NCI-H1436 (cell line): Measurements from ENCODE around the gene P2RY11.

Experiments used
- DNase-seq: peaks from one replicate; lab custom pipeline; 2025; lab: John Stamatoyannopoulos, UW

P2RY11 gene

GRCh38 chr19:10093295-10094186 is 18.0 kb upstream of the P2RY11 start:
- DNase-seq, result no peak

GRCh38 chr19:10095622-10095947 is 15.9 kb upstream of the P2RY11 start:
- DNase-seq, result no peak

GRCh38 chr19:10095948-10096614 is 15.4 kb upstream of the P2RY11 start:
- peak; percentile 82 for DNase-seq

GRCh38 chr19:10096615-10096963 is 14.9 kb upstream of the P2RY11 start:
- no peak for DNase-seq

GRCh38 chr19:10100163-10100785 is 11.2 kb upstream of the P2RY11 start:
- DNase-seq, result no peak

- no peak for DNase-seq
Observed at GRCh38 chr19:10102787-10103236, 8.7 kb upstream of the P2RY11 start.

- no peak for DNase-seq
Observed at GRCh38 chr19:10104130-10104513, 7.4 kb upstream of the P2RY11 start.

GRCh38 chr19:10104665-10105508 is 6.6 kb upstream of the P2RY11 start:
- no peak for DNase-seq

- DNase-seq, result no peak
Observed at GRCh38 chr19:10105509-10106099, 5.9 kb upstream of the P2RY11 start.

GRCh38 chr19:10106100-10106936 is 5.2 kb upstream of the P2RY11 start, which contains the start of gene PPAN:
TSS of gene PPAN (plus strand) at chr19:10106362. CDS start at chr19:10106395, 33 bp downstream.
- DNase-seq, result peak; percentile 99

GRCh38 chr19:10107254-10107653 is 4.2 kb upstream of the P2RY11 start:
- no peak for DNase-seq

- DNase-seq, result no peak
Observed at GRCh38 chr19:10107817-10108367, 3.6 kb upstream of the P2RY11 start.

GRCh38 chr19:10109528-10109927 is 2.0 kb upstream of the P2RY11 start:
- no peak for DNase-seq

GRCh38 chr19:10110076-10110971 is 1.2 kb upstream of the P2RY11 start:
- no peak for DNase-seq

- DNase-seq, result no peak
Observed at GRCh38 chr19:10110972-10111317, 548 bp upstream of the P2RY11 start.

GRCh38 chr19:10112037-10112761 is 706 bp downstream of the P2RY11 start:
- DNase-seq, result no peak

- no peak for DNase-seq
Observed at GRCh38 chr19:10112895-10113591, 1.6 kb downstream of the P2RY11 start.

GRCh38 chr19:10113592-10113963 is 2.1 kb downstream of the P2RY11 start:
- DNase-seq, result no peak
